DMS53 treated with DMSO at 0.1 percent for 48 hours (cell line): ENCODE measurements around the gene NFKB2.

Experiments
- DNase-seq: peaks from one replicate; lab custom pipeline; 2025; ENCODE audit not compliant: unreplicated experiment; lab: John Stamatoyannopoulos, UW

NFKB2 gene

DNA sequence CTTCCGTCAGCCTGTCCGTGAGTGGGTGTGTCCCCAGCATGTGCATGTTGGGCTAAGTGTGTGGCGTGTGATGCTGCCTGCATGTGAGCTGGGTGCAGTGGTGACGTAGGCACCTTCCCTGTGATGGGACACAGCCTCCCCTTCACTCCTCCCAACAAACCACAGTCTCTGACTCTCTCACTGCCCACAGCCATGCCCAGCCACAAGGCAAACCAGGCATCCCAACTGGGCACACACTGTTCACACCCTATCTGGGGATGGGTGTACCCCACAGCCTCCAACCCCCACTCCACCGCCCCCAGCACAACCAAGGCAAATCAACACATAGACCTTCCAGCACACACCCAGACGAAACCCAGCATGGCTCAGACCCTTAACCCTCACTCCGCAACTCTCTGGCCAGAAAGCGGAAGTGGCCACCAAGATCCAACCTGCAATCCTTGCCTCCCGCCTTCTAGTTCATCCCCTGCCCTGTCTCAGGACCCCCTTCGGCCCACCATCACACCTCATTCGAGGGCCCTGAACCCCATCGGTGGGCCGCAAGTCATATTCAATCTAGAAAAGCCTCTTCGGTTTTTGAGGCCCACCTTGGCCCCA lies 12.7 kb downstream of the NFKB2 start:
- DNase-seq: no peak

DNA sequence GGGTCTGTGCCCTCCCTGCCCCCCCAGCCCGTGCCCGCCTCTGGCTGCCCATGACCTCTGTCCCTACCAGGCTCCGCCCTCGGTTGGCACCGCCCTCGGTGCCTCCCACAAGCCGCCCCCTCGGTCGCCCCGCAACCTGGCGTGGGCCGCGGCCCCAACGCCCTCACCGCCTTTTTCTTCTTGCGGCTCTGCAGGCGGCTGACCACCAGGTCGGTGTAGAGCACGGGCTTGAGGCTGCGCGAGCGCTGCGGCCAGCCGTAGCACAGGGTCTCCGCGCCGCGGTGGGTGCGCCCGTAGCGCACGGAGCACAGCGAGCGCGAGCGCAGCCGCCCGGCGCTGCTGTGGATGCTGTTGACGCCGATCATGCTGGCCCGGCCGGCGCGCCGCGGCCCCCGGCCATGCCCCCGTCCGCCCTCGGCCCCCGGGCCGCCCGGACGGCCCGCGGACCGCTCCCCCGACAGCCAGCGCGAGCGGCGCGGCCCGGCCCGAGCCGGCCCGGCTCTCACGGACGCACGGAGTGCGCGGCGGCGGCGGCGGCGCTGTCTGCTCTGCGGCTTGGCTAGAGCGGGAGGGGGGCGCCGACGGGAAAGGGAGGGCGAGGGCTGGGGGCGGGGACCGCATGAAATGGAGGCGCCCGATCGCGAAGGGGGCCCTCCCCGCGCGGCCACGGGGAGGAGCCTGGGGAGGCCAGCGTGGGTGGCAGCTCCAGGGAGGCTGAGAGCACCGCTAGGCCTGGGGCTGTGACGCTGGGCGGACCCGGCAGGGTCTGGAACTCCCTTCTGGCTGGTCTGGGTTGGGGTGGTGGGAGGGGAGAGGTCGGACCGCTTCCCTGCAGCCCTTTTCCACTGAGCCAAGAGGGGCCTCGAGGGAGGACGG lies 13.5 kb downstream of the NFKB2 start:
- no peak for DNase-seq

DNA sequence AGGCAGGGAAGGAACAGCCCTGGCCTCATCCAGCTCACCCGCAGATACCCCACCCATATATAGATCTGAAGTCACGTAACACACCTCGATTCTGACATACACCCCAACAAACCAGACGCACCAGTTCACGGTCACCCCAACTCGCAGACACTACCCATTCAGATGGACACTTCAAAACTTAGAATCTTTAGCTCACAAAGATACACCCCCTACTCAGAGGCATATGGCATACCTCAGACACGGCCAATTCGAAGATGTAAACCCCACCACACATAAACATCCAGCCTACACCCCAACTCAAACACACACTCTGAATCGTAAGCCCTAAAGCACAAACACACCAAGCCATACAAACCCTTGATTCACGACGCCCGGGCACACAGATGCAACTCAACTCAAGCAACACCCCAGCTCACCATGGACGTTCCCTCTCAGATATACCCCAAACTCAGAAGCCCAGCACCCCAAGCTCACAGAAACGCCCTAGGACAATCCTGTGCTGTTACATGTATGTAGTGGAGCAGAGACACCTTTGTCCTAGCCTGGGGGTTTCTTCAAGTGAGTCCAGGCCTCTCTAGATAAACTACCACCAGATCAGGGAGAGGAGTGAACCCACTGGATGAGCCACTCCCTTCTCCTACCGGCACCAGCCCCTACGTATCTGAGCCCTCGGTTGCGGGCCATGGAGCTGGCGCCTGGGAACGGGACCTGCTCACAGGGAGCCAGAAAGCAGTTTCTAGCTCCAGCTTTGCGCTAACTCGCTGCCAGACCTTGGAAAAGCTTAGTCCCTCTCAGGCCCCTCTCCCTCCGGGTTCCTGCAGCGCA lies 14.3 kb downstream of the NFKB2 start:
- DNase-seq: peak; percentile 20

DNA sequence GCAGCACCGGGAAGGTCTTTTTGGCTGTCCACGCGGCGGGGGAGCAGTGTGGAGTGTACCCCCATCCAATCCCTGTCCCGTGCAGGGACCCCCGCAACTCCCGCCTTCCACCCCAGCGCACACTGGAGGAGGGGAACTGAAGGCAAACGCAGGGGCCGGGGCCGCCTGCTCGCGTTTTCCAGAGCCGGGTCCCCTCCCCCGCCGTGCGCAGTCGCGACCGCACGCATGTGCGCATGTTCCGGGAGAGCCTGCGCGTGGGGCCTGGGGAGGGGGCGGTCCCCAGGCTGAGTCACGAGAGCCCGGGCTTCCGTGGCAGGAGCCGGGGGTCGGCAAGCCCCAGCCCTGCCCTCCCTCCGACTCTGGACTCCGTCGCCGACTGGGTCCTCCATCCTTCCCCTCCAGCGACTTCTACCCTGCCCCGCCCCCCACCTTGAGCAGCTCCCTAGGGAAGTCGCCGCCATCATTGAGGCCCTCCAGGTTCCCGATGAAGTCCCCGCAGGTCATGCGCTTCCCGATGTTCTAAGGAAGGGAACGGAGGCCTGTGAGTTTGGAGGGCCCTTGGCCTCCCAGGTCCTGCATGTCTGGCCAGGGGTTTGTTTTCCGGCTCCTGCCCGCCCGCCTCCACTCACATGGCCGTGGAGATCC lies 15.0 kb downstream of the NFKB2 start:
- peak; percentile 20 for DNase-seq

DNA sequence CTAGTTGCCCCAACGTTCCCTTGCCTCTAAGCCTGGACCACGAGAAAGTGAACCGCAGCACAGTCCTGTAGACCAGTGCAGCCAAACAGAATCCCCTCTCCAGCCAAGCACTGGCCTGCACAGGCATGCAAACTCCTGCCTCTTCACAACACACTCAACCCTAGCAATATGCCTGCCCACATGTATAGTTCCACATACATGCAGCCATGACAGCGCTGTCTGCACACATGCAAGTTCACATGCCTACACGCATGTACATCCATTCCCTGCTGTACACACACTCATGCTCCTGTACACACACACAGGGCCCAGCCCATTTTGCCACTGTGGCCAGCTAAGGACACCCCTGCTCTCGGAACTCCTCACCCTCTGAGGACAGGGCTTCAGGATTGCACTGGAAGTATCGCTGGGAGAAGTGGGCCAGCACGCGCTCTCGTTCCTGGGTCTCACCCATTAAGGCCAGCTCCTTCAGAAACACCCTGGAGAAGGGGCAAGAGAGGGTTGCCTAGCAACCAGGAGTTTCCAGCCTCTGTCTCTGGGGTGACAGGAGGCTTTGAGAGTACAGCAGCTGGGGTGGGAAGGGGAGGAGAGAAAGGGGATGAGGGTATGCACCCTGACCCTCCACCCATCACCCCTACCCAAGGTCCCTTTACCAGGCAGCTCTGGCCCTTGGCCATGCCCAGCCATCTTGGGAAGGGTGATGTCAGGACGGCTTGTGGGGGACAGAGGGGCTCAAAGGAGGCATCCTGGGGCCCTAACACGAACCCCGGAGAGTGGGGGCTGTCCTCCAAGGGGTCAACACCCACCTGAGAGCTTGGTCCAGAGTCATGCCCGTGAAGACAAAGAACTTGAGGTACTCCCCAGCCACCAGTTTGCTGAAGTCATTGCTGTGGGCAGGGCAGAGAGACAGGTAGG lies 16.1 kb downstream of the NFKB2 start:
- DNase-seq: no peak

DNA sequence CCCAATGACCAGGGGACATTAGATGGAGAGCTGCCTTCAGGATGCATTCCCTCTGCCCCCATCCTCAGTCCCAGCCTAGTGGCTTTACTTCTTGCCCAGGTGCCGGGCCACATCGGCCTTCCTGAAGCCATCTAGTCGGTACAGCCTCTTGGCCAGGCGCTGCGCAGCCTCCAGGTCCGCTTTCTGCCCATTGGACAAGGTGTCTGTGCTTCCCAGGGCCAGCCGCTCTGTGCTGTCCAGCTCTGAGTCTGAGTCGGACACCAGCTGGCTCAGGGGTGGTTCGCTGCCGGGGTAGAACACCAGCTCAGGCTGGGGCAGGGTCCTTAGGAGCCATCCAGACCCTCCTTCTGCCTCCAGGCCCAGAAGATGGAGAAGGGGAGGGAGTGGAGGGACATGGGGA lies 16.8 kb downstream of the NFKB2 start:
- no peak for DNase-seq

DNA sequence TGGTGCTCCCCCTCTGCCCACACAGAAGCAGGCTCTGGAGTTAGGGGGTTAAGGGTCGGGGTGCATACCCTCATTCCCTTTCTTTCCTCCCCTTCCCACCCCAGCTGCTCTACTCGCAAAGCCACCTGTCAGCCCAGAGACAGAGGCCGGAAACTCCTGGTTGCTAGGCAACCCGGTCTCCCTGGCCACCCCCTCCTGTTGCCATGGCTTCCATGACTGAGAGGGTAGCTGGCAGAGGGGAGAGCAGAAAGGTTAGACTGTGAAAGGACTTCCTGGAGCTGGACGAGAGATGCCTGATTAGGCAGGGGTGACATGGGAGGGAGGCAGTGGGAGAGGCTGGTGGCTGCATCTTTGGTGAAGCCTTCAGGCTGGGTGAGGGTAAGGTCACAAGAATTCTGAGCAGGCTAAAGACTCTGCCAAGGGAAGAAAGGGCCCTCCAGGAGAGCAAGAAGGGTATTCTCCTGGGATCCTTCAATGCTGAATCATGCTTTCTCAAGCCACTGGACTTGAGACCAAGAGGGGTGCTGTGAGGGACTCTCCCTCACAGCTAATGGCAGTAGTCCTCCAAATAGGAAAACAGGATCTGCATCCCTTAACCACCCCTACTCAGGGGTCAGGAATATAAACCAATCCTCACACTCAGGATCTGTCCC lies 17.7 kb downstream of the NFKB2 start:
- peak; percentile 74 for DNase-seq

DNA sequence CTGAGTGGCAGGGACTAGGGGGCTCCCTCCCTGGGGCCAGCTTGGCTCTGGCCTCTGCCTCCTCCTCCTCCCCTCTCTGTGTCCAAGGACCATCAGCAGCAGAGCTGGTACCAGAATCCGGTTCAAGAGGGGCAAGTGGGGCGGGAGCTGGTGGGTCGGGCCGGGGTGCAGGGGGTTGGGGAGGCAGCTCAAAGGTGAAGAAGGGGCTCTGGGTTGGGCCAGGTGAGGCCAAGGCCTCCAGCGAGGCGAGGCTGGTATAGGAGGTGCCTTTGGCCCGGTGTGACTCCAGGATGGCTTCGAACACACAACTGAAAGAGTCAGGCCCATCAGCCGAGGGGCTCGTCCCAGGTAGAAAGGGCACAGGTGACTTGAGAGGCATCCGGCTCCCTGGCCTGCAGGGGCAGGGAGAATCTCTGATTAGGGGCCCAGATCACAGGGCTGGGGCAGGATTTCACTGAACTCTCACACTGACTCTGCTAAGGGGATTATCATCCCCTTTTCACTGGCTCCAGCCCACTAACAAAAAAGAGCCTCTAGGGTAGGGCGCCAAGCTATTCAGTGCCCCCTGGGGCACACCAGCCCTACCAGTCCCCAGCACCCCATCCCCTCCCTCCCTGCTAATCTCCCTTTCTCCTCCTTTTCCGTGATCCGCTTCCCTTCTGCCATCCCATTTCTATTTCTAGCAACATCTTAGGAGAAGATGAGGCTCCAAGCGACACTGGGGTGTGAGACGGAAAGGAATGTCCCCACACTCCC lies 18.5 kb downstream of the NFKB2 start:
- DNase-seq: no peak

DNA sequence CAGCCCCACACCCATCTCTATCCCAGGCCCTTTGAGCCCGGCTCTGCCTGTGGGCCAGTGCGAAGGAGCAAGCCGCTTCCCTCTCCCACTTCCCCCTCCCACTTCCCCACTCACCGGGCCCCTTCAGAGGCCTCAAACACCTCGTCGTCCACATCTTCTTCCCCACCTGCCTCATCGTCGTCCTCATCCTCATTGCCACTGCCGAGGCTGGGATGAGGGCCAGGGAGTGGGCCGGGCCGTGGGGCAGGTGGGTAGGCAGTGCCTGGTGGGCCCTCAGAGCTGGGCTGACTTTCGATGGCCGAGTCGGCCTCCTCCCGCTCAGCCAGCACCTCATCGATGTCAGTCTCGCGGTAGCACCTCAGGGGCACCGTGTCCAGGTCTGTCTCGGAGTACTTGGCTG lies 19.2 kb downstream of the NFKB2 start:
- no peak for DNase-seq

DNA sequence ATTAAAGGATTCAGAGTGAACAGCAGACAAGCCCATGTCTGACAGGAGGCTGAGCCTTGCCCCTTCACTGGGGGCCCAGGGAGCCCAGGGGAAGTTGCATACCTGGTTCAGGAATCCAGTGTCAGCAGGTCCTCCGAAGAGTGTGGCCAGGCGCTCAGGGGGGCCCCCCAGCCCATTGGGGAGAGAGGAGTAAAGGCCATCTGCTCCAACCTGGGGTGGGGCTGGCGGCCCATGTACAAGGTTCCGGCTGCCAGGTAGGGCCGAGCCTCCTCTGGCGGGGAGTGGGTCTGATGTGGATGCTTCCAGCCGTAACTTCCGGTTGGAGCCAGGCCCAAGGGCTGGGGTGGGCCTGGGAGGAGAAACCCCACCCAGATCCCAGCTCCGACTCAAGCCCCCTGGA lies 20.8 kb downstream of the NFKB2 start:
- DNase-seq: no peak

DNA sequence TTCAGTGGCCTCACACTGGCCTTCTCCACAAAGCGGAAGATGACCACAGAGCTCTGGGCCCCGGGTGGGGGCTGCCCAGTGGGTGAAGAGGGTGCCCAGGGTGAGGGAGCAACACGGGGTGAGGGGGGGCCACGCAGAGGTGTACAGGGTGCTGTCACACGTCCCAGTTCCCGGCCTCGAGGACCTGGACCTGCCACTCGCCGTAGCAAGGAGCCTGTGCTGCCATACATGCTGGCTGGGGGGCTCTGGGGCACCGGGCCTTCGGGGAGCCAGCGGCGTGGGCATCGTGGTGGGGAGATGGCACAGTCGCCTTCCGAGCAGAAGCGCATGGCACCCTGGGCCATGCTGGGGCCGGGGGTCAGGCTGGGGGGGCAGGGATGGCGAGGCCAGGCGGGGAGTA lies 21.2 kb downstream of the NFKB2 start:
- no peak for DNase-seq

DNA sequence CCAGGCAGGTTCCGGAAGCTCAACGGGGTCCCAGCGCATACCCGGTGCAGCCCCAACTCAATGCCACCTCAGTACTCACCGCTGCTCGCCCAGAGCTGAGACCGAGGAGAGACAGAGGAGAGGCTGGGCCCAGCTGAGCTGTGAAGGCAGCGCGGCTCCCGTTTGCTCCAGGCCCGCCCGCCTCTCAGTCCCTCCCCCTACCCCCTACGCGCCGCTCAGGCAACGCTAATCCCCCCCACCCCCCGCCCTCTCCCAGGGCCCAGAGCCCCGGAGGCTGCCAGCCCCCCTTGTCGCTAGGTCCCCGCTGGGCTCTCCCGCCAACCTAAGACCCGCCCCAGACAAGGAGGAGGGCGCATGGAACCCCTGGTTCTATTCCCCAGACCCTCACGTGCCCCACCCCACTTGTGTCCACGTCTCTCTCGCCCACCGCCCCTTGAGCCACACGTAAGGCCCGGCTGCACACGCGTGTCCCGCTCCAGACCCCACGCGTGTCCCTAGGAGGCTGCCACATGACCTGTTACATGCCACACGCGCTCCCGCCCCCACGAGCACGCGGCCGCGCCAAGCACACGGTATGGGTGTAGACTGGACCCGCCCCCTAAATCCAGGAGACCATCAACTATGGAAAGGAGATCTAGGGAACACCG lies 23.2 kb downstream of the NFKB2 start, which contains the start of gene PSD:
PSD (minus strand) TSS at position 164 of the 647 bp plus-strand sequence. CDS start 1,747 bp downstream, outside the sequence.
- no peak for DNase-seq

DNA sequence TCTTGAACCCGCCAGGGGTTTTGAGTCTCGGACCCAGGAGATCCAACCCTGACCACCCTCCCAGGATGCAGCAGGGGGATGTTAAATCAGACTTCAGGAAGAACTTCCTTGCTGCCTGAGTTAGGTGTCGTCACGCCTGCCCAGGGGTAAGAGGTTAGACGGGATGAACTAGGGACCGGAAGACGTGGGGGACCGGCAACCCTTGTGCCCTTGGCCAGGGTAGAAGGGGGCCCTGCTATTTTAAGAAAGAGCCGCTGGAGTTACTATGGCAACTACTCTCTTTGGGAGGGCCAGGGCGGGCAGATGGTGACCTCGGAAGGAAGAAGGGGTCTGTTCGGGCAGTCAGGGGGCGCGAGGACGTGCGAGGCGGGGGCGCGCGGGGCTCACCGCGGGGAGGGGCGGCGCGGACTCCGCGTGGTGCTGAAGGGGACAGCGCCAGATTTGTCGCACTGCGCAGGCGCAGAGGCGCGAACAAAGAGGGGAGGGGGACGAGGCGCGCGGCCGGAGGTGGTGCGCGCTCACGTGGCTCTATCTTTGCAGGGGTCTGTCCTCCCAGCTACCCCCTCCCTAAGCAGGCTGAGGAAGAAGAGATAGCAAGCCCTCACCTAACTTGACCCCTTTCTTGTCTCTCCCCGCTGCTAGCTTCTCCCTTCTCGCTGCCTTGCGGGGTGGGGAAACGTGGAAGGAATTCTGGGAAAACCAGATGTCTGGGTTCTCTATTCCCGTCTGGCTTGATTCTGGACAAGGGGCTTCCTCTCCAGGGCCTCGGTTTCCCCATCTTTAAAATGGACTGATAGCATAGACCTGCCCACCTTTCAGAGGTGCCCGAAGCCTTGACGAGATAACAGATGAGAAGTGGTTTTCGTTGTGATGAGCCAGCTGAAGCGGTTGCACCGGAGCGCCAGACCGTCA lies 24.0 kb downstream of the NFKB2 start:
- DNase-seq: peak; percentile 71

DNA sequence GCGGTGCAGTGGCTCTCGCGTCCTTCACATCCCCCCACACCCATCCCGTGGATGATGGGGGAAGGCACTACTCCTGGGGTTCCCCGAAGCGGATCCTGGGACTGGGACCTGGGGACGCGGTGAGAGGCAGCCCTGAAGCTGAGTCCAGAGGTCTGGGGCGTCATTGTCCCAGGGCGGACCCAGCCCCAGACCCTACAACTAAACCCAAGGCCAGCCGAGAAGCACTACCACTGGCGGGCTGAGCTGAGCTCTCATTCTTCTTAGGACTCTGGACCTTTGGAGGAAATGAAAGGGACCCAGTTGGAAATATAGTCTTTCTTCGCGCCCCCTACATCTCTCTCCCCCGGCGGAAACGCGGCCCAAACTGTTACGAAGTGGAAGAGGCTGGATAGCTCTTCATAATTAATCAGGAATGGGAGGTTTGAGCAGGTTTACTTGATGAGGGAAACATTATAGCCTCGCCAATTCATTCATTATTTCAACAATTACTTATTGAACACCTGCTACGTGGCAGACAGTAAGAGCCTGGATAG lies 24.7 kb downstream of the NFKB2 start:
- DNase-seq: no peak

DNA sequence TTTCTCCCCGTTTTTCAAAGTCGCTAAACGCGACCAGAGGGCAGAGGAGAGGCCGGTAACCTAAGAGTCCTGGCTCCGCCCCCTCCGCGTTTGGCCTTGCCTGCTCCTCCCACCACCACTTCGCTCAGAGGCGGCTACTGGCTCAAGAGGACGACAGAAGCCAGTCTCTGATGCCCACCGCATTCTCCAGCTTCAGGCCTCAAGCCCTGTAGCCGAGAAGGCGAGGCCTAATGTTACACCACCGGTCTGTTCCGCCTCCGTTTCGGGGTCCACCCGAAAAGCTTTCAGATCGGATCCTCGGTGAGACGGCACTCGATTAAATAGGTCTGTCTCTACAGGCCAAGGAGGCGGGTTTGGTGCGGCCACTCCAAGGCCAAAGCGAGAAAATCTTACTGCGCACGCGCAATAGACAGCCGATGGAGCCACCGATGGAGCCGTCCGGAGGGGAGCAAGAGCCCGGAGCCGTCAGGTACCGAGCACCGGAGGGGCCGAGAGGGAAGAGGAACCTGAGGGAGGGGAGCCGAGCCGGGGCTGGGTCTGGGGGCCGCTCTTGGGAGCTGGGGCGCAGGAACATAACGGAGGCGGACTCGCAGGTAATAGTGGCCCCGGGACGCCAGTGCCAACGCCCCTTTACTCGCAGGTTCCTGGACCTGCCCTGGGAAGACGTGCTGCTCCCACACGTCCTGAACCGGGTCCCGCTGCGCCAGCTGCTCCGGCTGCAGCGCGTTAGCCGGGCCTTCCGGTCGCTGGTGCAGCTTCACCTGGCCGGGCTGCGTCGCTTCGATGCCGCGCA lies 25.4 kb downstream of the NFKB2 start, which contains the start of gene FBXL15:
FBXL15 (plus strand) TSS at position 123 of the 793 bp plus-strand sequence; CDS start at position 417, 294 bp downstream.
- DNase-seq: peak; percentile 96

DNA sequence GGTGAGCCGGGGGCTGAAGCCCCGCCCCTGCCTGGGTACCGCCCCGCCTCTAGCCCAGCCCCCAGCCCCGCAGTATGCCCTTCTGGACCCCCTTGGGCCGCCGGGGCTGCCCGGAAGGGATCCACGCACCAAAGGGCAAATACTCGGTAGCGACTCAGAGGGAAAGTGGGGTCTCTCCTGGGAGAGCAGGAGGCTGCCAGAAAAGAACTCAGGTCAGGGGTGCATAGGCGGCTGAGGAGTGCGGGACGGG lies 25.9 kb downstream of the NFKB2 start:
- DNase-seq: no peak
